OCI-LY3 (cell line): ENCODE results near the gene UBA3.

ENCODE experiments used
- CTCF ChIP-seq: fragments of 200-600, 300-600 bp; sonication (generic); IDR thresholded peaks from 2 replicates; pipeline ENCODE4 v1.5.1; 2014; ENCODE audit warnings: antibody characterized with exemption, low read length, low read depth
- EZH2phosphoT487 ChIP-seq: fragments of 200-600 bp; shearing (Covaris generic); IDR thresholded peaks from 2 replicates; pipeline ENCODE4 v1.6.1; 2018; ENCODE audit warnings: antibody characterized with exemption, mixed run types, low read depth

DNA sequence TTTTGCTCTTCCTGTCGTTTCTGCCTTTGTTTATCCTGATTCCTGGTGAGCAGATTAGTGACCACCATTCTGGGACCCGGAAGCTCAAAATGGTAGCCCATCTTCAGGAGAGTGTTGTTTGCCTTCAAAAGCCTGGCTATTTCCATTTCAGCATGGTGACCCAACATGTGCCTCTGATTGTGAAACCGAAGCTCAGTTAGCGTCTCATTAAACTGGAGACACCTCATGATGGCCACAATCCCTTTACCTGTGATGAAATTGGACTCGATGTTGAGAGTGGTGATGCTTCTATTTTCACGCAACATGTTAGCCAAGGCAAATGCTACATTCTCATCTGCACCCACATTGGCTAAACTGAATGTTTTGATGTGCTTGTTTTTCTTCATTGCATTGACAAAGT is 39.0 kb upstream of the UBA3 start:
- TF ChIP-seq CTCF (no peak), EZH2phosphoT487 (no peak)
